Glutamatergic neuron (in vitro differentiated cells): ENCODE measurements around the gene ACTC1. TPM values are rescaled to one million over a fixed set of nuclear protein-coding genes. Genes with fewer than 3 reads are reported as not detected.

Source experiments
- DNase-seq: peaks from one replicate; pipeline ENCODE4 v3.0.0; 2022
- H3K27ac Mint-ChIP-seq: one replicate; pipeline ENCODE4 v1.8.0; 2020; ENCODE audit warnings: mild to moderate bottlenecking, mixed read lengths, inconsistent platforms; ENCODE audit not compliant: unreplicated experiment
- H3K27me3 Mint-ChIP-seq: one replicate; pipeline ENCODE4 v1.8.0; 2020; ENCODE audit warnings: mild to moderate bottlenecking, moderate library complexity, mixed read lengths, inconsistent platforms; ENCODE audit not compliant: unreplicated experiment
- H3K36me3 Mint-ChIP-seq: one replicate; pipeline ENCODE4 v1.8.0; 2020; ENCODE audit warnings: mild to moderate bottlenecking, mixed read lengths, inconsistent platforms; ENCODE audit not compliant: unreplicated experiment
- H3K4me1 Mint-ChIP-seq: one replicate; pipeline ENCODE4 v1.8.0; 2020; ENCODE audit warnings: mild to moderate bottlenecking, low read depth, mixed read lengths, inconsistent platforms; ENCODE audit not compliant: unreplicated experiment
- H3K4me3 Mint-ChIP-seq: one replicate; pipeline ENCODE4 v1.8.0; 2020; ENCODE audit warnings: mild to moderate bottlenecking, mixed read lengths, inconsistent platforms; ENCODE audit not compliant: unreplicated experiment
- H3K9me3 Mint-ChIP-seq: one replicate; pipeline ENCODE4 v1.8.0; 2020; ENCODE audit warnings: mild to moderate bottlenecking, moderate library complexity, mixed read lengths, inconsistent platforms; ENCODE audit not compliant: unreplicated experiment
- total RNA-seq: library from RNA; stranded (reverse); fragmentation: NEBNext Ultra II Directional; extraction: Animal tissue kit (Norgen Biotek cat#: 25700); gene quantifications from one replicate; pipeline ENCODE4 v1.2.1, GENCODE V29; 2021; ENCODE audit not compliant: unreplicated experiment
- TF ChIP-seq, protein P1 (sequence below): fragments of 200-600 bp; sonication (generic); IDR thresholded peaks from one replicate; pipeline ENCODE4 v1.5.0; 2021; ENCODE audit not compliant: partially characterized antibody, unreplicated experiment

The ACTC1 gene
- total RNA-seq, 1 donor from 2014 or later, result 19.6 TPM

DNA sequence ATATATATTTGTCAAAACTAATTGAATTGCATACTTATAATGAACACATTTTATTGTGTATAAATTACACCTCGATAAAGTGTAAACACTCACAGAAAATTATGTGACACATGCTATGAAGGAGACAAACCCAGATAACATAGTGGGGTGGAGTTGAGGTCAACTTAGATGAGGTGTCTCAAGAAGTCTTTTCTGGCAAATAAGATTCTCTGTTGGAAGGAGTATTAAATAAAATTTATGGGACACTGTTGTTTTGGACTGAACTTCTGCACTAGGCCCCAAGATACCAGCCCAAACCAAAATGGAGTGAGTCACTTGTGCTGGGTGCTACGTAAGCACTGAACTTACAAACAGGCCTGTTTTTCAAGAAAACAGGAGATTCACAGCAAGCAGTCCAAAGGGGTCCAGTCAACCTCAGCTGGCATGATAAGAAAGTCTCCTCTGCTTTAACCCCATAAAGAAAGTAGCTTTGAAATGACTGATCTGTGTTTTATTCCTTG is 18.7 kb downstream of the ACTC1 start:
- Mint-ChIP-seq H3K9me3 (no peaks in the 10 kb centered on the region), H3K27me3 (no peaks in the 10 kb centered on the region), H3K36me3 (no peaks in the 10 kb centered on the region)

DNA sequence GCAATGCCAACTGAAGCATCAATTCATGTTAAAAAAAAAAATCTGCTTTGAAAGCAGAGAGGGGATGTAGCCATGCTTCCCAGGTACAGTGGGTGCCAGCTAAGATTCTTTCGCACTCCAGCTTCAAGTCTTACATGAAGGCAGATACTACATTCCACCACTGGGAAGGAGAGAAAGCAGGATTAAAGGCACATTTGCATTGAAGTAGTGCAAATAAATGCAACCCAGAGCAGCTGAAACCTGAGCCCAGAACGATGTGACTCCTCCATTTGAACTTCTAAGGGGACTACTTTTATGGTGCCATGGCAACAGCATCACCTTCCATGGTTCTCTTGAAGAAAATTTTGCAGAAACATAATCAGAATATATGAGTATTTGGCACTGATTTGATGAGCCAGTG is 21.4 kb downstream of the ACTC1 start:
- no peaks in the 10 kb centered on the region for H3K9me3 Mint-ChIP-seq
- TF ChIP-seq, protein P1, sequence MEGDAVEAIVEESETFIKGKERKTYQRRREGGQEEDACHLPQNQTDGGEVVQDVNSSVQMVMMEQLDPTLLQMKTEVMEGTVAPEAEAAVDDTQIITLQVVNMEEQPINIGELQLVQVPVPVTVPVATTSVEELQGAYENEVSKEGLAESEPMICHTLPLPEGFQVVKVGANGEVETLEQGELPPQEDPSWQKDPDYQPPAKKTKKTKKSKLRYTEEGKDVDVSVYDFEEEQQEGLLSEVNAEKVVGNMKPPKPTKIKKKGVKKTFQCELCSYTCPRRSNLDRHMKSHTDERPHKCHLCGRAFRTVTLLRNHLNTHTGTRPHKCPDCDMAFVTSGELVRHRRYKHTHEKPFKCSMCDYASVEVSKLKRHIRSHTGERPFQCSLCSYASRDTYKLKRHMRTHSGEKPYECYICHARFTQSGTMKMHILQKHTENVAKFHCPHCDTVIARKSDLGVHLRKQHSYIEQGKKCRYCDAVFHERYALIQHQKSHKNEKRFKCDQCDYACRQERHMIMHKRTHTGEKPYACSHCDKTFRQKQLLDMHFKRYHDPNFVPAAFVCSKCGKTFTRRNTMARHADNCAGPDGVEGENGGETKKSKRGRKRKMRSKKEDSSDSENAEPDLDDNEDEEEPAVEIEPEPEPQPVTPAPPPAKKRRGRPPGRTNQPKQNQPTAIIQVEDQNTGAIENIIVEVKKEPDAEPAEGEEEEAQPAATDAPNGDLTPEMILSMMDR, result no peak
- no peak overlapping the region for H3K27ac Mint-ChIP-seq
- H3K4me3 Mint-ChIP-seq, result no peak overlapping the region
- peaks cover 3% of the 10 kb centered on the region for H3K4me1 Mint-ChIP-seq
- no peak for DNase-seq
- no peaks in the 10 kb centered on the region for H3K36me3 Mint-ChIP-seq
- peaks cover 1% of the 10 kb centered on the region for H3K27me3 Mint-ChIP-seq

More for the DNA sequence above, 18.7 kb downstream of the ACTC1 start:
- H3K4me1 Mint-ChIP-seq, result peaks cover 3% of the 10 kb centered on the region
- TF ChIP-seq, protein P1, result no peak
- DNase-seq, result no peak
- H3K4me3 Mint-ChIP-seq, result no peak overlapping the region
- H3K27ac Mint-ChIP-seq, result no peak overlapping the region

DNA sequence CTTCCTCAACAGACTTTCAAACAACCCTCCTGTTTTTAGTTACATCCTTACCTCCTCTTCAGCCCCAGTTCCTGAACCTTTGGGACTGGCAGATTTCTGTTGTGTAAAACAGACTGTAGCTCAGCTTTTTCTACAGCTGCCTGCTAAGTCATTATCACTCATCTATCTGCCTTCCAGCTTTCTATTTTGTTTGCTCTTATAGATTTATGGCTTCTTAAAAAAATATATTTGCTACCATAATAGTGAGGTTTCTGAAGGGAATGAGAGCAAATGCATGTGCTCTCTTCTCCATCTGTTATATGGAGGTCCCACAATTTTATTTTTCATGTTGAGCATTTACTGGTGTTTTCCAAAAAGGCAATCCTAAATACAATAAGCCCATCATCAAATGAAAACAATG is 22.3 kb downstream of the ACTC1 start:
- Mint-ChIP-seq H3K27ac (no peak overlapping the region), H3K4me3 (no peak overlapping the region), H3K27me3 (peaks cover 1% of the 10 kb centered on the region), H3K36me3 (no peaks in the 10 kb centered on the region), H3K9me3 (no peaks in the 10 kb centered on the region), H3K4me1 (peaks cover 3% of the 10 kb centered on the region)
- DNase-seq, result no peak
- TF ChIP-seq, protein P1, result no peak

GRCh38 chr15:34772312-34772711 is 23.0 kb downstream of the ACTC1 start:
- no peak overlapping the region for H3K4me3 Mint-ChIP-seq
- H3K9me3 Mint-ChIP-seq, result no peaks in the 10 kb centered on the region
- H3K27ac Mint-ChIP-seq, result no peak overlapping the region
- TF ChIP-seq, protein P1, result no peak
- H3K27me3 Mint-ChIP-seq, result peaks cover 1% of the 10 kb centered on the region
- no peaks in the 10 kb centered on the region for H3K36me3 Mint-ChIP-seq
- no peak for DNase-seq
- peaks cover 3% of the 10 kb centered on the region for H3K4me1 Mint-ChIP-seq

GRCh38 chr15:34769711-34770110 is 25.6 kb downstream of the ACTC1 start:
- H3K27ac Mint-ChIP-seq, result no peak overlapping the region
- no peaks in the 10 kb centered on the region for H3K36me3 Mint-ChIP-seq
- DNase-seq, result no peak
- no peak overlapping the region for H3K4me3 Mint-ChIP-seq
- H3K4me1 Mint-ChIP-seq, result peaks cover 3% of the 10 kb centered on the region
- TF ChIP-seq, protein P1, result no peak
- peaks cover 1% of the 10 kb centered on the region for H3K27me3 Mint-ChIP-seq
- no peaks in the 10 kb centered on the region for H3K9me3 Mint-ChIP-seq
